Suppressor macrophage (primary cell): ENCODE data around the gene RCBTB2.
A peak's percentile ranks its signal among the peaks of the same experiment; 100 is the strongest.

ENCODE experiments used
- DNase-seq, 4 experiments: peaks; one replicate each; pipeline ENCODE4 v3.0.0-alpha.2; 2020 to 2022

Gene RCBTB2

DNA sequence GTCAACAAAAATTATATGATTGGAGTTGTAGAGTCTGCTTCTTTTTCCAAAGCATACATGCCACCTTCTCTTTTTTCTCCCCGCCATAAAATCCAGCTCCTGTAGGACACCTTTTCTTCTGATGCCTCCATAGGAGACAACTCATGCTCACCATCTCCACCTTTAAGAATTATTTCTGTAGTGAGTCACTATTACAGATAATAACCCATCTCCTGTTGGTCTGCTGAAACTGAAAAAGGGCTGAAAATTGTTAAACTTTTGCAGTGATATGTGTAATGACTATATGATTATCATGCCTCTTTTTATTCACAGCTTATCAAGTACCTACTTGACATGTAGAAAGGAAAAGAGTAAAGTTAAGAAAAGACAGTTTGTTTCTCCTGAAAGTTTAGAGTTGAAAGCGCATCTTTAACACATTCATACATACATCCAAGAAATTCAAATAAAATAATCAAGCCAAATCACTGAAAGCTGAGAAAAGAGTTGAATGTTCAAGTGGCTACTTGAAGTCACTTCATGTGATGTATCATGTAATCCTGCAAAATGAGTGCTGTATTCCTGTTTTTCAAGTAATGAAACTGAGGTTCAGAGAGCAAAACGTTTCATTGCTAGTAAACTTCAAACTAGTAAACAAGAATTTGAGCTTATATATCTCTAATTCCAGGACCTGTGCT, 84.5 kb downstream of the RCBTB2 start:
- DNase-seq: peak in 3 of 4 experiments; percentile 3 to 66 (median 53)

DNA sequence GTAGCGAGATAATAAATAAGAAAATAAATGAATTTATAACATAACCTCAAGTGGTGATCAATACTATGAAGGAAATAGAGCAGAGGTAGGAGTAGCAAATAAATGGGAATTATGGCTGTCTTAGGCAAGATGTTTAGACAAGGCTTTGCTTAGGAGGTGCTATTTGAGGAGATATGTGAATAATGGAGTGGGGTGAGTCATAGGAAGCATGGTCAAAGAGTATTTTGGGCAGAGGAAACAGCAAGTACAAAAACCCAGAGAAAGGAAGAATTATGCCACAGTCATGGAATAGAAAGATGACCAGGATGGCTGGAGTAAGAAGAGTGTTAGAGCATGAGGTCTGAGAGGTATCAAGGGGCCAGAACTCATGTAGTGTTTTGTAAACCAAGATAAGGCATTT, 86.4 kb downstream of the RCBTB2 start:
- DNase-seq: peak; percentile 29 to 76 (median 54)

DNA sequence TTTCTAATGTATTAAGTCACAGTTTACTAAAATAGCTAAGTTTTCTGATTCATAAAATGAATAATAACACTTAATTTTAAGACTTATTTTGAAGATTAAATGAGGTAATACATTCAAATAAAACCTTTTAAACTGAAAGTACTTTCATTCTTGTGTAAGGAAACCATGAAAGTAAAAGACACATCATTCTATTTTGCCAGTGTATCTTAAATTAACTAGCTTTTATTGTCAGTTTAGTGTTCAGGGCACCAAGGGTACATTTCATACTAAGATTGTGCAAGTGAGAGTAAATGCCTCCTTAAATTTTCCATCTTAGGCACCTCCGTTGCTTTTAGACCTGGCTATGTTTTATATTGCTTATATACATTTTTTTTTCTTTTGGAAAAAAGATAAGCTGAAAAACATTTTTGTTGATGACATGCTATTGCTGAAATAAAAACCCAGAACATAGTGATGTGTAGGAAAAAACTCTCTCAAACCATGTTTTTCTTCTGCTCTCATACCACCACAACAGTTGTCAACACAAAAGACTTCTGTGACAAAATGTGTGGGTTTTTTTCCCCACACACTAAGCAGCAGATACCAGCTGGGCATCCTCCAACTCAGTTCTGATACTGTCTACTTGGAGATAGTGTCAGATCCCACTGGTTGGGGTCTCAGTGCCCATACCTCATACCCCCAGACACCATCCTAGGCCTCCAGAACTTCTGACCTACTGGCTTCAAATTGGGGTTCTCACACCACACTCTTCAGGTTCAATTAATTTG, 89.3 kb downstream of the RCBTB2 start:
- DNase-seq: peak in 2 of 4 experiments; percentile 10 to 12
